ENCODE results near the gene BROX. TPM values are rescaled to one million over a fixed set of nuclear protein-coding genes. Genes with fewer than 3 reads are reported as not detected.
A peak's percentile ranks its signal among the peaks of the same experiment; 100 is the strongest.

BROX gene
- polyA plus RNA-seq, 2 of the 4 experiments (the other 2 are of a cell fraction), result 9.9 to 20.1 TPM

DNA sequence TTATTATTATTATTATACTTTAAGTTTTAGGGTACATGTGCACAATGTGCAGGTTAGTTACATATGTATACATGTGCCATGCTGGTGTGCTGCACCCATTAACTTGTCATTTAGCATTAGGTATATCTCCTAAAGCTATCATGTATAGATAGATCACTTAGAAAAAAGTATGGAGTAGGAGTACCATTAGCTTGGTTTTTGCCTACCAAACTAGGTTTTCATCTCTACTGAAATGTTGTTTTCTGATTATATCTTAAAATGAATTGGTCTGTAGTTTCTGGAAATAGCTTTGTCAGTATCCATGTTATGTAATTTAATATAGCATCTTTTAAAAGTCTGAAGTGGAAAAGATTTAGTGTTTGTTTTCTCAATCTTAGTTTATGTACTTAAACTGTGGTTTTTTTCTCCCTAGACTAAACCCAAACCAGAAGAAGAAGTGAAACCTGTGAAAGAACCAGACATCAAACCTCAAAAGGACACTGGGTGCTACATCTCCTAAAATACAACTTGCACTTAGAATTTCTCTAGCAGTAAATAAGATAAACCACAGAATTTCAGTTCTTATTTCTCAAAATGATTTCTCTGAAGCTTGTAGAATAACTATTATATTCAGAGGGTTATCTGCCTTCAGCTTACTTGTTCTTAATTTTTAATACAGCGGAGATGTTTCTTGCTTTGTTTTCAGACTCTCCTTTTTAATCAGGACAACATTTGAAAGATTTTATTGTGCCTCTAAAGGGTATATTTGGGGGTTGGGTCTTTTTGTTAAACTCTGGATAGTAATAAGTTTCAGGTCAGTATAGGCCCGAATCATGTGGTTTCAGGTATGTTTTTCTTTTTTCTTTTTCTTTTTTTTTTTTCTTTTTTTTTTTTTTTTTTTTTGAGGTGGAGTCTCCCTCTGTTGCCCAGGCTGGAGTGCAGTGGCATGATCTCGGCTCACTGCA, 20.1 kb downstream of the BROX start:
- Histone ChIP-seq H3K27ac (no peak overlapping the region), H3K4me3 (no peak overlapping the region), H3K4me1 (peaks cover 9% of the 10 kb centered on the region; the same call in 2 of the 3 replicates), H3K4me2 (no peak overlapping the region), H3K9me3 (no peaks in the 10 kb centered on the region)
- DNase-seq (ENCODE audit: low read depth in 1 of 2, low spot score in 1 of 2), result no peak
- no peak for FAIRE-seq
- ChIA-PET CTCF (interaction anchor here (0.7 to 1.2 kb wide), 3 partner anchors 11 to 267 kb away, joined by 3 to 4 read pairs (median 3); no protein-coding TSS in a partner anchor), POLR2A (no interaction called here)
- ATAC-seq, result no peak
- WGBS (ENCODE audit: missing lambda C conversion rate), result 90% methylated on average over 3 of the region's 3 CpGs
- no peak for TF ChIP-seq EP300 (IDR thresholded peaks at IDR 0.05)

GRCh38 chr1:222734740-222735139, 22.4 kb downstream of the BROX start:
- ATAC-seq (no peak), FAIRE-seq (no peak), DNase-seq (ENCODE audit: low read depth in 1 of 2, low spot score in 1 of 2) (no peak)
- peak; percentile 92 for TF ChIP-seq MAFK (IDR thresholded peaks at IDR 0.05; ENCODE audit: partially characterized antibody)
- no peak for TF ChIP-seq RARB (CRISPR knock-in tag; IDR thresholded peaks at IDR 0.05)
- TF ChIP-seq SREBF2 (IDR thresholded peaks at IDR 0.05), result no peak
- TF ChIP-seq HOXB5 (CRISPR knock-in tag; IDR thresholded peaks at IDR 0.05), result no peak
- TF ChIP-seq ESRRA (IDR thresholded peaks at IDR 0.05; ENCODE audit: borderline replicate concordance, low read length), result no peak
- H3K4me3 ChIP-seq, result no peak overlapping the region
- POLR2A ChIA-PET, result no interaction called here
- CTCF ChIA-PET, result interaction anchor here (3.9 kb wide), 1 partner anchor 347 kb away, joined by 22 read pairs; no protein-coding TSS in a partner anchor
- H3K4me2 ChIP-seq, result no peak overlapping the region
- WGBS (ENCODE audit: missing lambda C conversion rate), result 88% methylated on average over 1 of the region's 1 CpG
- no peaks in the 10 kb centered on the region for H3K9me3 ChIP-seq
- peaks cover 9% of the 10 kb centered on the region; the same call in 2 of the 3 replicates for H3K4me1 ChIP-seq
- no peak overlapping the region for H3K27ac ChIP-seq

GRCh38 chr1:222736470-222736869, 24.1 kb downstream of the BROX start:
- FAIRE-seq, result no peak
- 91% methylated on average over 5 of the region's 5 CpGs for WGBS (ENCODE audit: missing lambda C conversion rate)
- Histone ChIP-seq H3K4me1 (peaks cover 9% of the 10 kb centered on the region; the same call in 2 of the 3 replicates), H3K9me3 (no peaks in the 10 kb centered on the region), H3K27ac (no peak overlapping the region), H3K4me3 (no peak overlapping the region), H3K4me2 (no peak overlapping the region)
- POLR2A ChIA-PET, result no interaction called here
- TF ChIP-seq JUN (IDR thresholded peaks at IDR 0.05), result no peak
- no peak for TF ChIP-seq HOXA7 (CRISPR knock-in tag; IDR thresholded peaks at IDR 0.05)
- TF ChIP-seq POLR2AphosphoS2 (conservative IDR thresholded peaks at IDR 0.05; ENCODE audit: low read length), result no peak
- TF ChIP-seq FOSL2 (IDR thresholded peaks at IDR 0.05), result no peak
- no peak for TF ChIP-seq FOSL2 (CRISPR knock-in tag; IDR thresholded peaks at IDR 0.05)
- TF ChIP-seq RARB (CRISPR knock-in tag; IDR thresholded peaks at IDR 0.05), result no peak
- no peak for TF ChIP-seq KDM5A (IDR thresholded peaks at IDR 0.05)
- no peak for TF ChIP-seq ZNF302 (CRISPR knock-in tag; IDR thresholded peaks at IDR 0.05)
- TF ChIP-seq KDM1A (IDR thresholded peaks at IDR 0.05; ENCODE audit: low read depth), result no peak
- no peak for TF ChIP-seq HEYL (CRISPR knock-in tag; IDR thresholded peaks at IDR 0.05)
- CTCF ChIA-PET, result interaction anchor here (1.4 to 3.9 kb wide), 5 partner anchors 19 to 947 kb away, joined by 4 to 22 read pairs (median 7); no protein-coding TSS in a partner anchor
- DNase-seq (ENCODE audit: low read depth in 1 of 2, low spot score in 1 of 2), result no peak
- no peak for ATAC-seq

- DNase-seq (ENCODE audit: low read depth in 1 of 2, low spot score in 1 of 2) (no peak), ATAC-seq (peak in 1 of 2 experiments; percentile 25; a peak in 1 of 6 replicates), FAIRE-seq (no peak)
Measured at GRCh38 chr1:222736972-222737371, 24.6 kb downstream of the BROX start, which contains the start of gene FAM177B. Gene FAM177B (plus strand): TSS chr1:222737202. CDS start chr1:222746546, 9,344 bp downstream.

More at GRCh38 chr1:222736972-222737371, 24.6 kb downstream of the BROX start, which contains the start of gene FAM177B:
- WGBS (ENCODE audit: missing lambda C conversion rate), result 5% methylated on average over 1 of the region's 1 CpG
- CTCF ChIA-PET, result interaction anchor here (0.7 to 3.9 kb wide), 7 partner anchors 9 to 947 kb away, joined by 3 to 22 read pairs (median 5); no protein-coding TSS in a partner anchor
- TF ChIP-seq EHF (CRISPR knock-in tag; IDR thresholded peaks at IDR 0.05) (no peak), BHLHE40 (IDR thresholded peaks at IDR 0.05; ENCODE audit: low read depth, low read length) (no peak), POLR2AphosphoS2 (conservative IDR thresholded peaks at IDR 0.05; ENCODE audit: low read length) (no peak)
- TF ChIP-seq, protein P1, sequence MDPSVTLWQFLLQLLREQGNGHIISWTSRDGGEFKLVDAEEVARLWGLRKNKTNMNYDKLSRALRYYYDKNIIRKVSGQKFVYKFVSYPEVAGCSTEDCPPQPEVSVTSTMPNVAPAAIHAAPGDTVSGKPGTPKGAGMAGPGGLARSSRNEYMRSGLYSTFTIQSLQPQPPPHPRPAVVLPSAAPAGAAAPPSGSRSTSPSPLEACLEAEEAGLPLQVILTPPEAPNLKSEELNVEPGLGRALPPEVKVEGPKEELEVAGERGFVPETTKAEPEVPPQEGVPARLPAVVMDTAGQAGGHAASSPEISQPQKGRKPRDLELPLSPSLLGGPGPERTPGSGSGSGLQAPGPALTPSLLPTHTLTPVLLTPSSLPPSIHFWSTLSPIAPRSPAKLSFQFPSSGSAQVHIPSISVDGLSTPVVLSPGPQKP (IDR thresholded peaks at IDR 0.05; ENCODE audit: low read depth, low read length), result no peak
- Histone ChIP-seq H3K27ac (no peak within 1 kb of the TSS), H3K4me3 (no peak within 1 kb of the TSS), H3K4me2 (no peak within 1 kb of the TSS), H3K4me1 (peaks cover 9% of the 10 kb centered on the region; the same call in 2 of the 3 replicates), H3K9me3 (no peaks in the 10 kb centered on the region)
- POLR2A ChIA-PET, result no interaction called here
